OCI-M2 (cell line): Measurements from ENCODE around the gene FLNB.

Experiments
- DNase-seq: peaks from one replicate; lab custom pipeline; 2025; ENCODE audit not compliant: unreplicated experiment; lab: John Stamatoyannopoulos, UW

Gene FLNB

GRCh38 chr3:58177747-58178527 lies 169.7 kb downstream of the FLNB start:
- no peak for DNase-seq

DNA sequence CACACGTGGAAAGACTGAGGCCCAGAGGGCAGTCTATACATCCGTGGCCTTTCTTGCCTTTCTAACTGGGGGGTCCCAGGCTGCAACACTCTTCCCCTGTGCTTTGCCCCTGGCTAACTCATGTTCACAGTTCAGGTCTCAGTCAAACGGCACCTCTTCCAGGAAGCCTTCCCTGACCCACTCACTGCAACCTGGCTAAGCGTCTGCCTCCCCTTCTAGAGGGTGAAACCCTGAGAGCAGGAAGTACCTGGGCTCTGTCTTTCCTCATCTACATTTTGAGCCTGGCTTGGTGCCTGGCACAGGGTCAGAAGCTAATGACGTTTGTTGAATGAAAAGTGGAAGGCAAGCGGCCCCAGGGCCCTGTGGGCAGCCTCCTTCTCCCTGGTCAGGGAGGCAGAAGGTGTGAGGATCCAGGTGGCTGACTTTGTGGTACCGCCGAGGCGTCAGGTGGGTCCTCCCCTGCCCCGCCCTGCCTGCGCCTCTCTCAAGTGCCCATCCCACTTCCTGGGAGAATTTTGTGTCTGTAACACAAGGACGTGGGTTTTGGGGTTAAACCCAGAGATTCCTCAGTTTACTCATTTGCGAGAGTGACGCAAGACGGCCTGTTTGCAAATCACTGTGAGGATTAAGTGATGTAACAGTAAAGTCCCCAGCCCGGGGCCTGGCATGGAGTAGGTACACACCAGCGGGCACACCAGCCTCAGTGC lies 170.5 kb downstream of the FLNB start:
- no peak for DNase-seq

DNA sequence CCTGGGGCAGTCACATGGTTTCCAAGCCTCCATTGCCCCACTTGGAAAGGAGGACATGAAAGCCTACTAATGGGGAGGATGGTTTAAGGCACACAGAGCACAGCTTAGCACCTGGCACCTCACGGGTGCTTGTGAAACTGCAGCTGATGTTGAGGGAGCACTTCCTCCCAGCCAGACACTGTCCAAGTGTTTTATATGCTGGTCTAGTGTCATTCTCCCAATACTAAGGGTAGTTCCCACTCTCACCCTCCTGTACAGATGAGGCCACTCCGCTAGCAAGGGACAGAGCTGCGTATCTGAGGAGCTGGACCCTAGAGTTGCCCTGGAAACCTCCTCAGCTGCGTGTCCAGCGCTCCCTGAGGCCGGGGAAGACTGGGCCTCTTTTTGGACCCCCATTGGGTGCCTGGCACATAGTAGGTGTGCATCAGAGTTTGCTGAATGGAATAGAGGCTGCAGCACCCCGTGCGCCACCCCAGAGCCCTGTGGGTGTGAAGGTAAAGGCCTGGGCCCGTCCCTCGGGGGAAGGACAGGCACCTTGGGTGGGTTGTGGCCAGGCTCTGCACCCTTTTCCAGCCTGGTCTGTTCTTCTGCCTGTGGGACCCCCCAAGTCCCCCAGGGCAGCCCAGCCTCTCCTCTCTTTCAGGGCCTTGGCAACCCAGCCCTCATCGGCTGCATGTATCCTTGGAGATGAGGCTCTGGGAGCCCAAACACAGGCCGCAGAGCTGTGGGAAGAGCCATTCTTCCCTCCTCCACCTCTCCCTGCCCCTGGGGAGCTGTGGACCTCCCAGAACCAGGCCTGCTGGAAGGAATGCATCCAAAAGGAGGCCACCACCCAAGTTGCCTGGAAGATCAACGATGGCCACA lies 171.2 kb downstream of the FLNB start:
- DNase-seq = no peak

DNA sequence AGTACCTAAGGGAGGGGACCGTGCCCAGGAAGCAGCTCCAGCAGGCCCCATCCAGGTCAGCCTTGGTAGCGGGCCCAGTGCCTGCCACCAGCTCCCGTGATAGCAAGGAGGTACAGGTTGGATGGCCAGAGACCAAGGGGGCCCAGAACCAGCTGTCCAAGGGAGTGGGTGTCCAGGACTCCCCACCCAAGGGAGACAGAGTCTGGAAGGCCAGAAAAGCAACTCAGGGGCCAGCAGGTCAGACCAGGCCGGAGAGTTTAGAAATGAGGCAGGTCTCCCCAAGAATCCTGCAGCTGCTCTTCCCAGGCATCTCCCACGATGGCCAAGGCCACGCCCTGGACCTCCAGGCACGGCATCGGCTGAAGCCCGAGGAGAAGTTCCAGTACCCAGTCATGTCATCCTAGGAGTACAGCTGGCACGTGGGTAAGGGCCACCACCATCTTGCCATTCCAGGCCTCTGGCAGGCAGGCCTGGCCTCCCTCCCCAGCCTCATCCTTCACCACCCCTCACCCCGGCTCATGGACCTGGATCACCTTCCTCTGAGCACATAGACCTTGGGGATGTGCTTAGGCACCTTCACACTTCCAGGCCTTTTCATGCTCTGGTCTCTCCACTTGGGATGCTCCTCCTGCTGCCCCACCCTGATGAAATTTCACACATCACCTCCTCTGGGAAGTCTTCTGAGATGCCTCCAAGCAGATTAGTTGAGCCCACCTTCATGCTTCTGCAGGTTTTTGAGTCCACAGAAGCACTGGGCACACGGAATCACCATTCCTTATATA lies 172.1 kb downstream of the FLNB start:
- DNase-seq = no peak

DNA sequence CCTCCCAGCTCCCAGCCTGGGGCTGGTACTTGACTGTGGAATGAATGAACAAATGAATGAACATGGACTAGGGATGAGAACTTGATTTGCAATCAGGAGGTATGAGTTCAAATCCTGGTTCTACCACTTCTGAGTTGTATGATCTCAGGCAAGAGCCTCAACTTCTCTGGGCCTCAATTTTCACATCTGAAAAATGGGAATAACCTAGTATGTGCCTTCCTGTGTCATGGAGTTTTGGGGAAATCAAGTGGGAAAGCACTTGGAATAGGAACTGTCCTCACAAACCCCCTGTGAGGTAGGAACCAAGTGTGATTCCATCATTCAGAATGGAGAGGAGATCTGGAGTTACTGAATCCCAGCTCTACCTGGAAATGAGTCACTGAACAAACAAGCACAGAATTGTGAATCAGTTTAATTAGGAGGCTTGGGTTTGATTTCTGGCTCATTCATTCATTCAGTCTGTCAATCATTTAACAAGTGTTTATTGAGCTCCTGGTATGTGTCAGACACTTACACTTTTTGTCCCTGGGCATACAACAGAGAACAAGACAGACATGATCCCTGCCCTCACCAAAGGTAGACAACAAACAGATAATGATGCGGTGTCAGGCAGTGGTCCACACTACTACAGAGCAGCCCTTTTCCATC lies 172.8 kb downstream of the FLNB start:
- no peak for DNase-seq

- DNase-seq = no peak
Measured at GRCh38 chr3:58183221-58183620, 175.0 kb downstream of the FLNB start.

- no peak for DNase-seq
Measured at GRCh38 chr3:58183891-58184290, 175.7 kb downstream of the FLNB start.

- no peak for DNase-seq
Measured at GRCh38 chr3:58184309-58184981, 176.2 kb downstream of the FLNB start.

- DNase-seq = no peak
Measured at GRCh38 chr3:58184982-58185360, 176.7 kb downstream of the FLNB start.

GRCh38 chr3:58188173-58188564 lies 179.9 kb downstream of the FLNB start:
- no peak for DNase-seq

DNA sequence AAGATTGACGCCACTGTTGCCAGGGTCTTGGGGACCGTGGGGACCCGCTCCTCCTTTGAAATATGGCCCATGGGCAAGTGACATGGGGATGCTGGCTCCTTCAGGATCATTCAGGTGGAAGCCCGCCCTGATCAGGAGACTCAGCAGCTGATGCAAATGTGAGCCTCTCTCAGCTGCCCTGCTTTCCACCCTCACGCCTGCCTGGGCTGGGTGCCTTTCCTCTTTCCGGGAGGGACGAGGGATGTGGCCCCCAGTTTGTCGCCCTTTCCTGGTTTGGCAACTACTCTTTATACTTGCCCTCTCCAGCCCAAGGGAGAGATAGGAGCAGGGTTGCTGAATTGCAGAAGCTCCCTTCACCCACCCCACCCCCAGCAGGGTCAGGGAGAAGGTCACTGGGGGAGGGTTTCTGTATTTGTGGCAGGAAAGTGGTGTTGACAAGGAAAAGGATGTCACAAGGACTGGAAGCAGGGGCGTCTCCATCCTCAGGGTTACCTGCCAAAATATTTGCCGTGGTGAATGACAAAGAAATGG lies 180.8 kb downstream of the FLNB start:
- DNase-seq = no peak

DNA sequence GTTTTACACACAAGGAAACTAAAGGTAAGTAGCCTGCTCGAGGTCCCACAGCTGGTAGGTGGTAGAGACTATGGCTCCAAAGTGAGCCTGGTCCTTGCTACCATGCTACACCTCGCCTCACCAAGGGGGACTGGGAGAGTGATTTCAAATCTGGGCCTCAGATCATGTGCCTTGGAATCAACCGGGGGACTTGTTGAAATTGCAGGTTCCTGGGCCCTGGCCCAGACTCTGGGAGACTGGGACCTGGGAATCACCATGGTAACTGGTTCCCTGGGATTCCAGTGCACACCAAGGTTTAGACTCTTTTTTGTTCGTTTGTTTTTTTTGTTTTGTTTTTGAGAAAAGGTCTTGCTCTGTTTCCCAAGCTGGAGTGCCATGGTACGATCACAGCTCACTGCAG lies 181.5 kb downstream of the FLNB start:
- no peak for DNase-seq

DNA sequence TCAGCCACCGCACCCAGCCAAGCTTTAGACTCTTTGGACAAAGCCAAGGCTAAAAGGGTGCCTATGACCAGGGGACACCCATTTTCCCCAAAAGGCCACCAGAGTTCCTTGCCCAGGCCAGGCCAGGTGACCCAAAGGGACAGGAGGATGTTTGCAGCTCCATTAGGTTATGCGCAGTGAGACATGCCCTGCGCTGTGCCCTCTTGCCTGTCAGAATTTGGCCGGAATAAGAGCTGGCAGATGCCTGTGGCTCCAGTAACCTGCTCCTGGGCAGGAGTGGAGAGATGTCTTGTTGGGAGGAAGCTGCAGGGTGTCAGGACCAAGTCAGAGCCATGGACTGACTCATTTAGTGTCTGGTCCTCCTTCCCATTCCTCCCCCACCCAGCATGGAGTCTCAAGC lies 182.1 kb downstream of the FLNB start:
- no peak for DNase-seq

- DNase-seq = no peak
Measured at GRCh38 chr3:58190882-58191281, 182.7 kb downstream of the FLNB start.

DNA sequence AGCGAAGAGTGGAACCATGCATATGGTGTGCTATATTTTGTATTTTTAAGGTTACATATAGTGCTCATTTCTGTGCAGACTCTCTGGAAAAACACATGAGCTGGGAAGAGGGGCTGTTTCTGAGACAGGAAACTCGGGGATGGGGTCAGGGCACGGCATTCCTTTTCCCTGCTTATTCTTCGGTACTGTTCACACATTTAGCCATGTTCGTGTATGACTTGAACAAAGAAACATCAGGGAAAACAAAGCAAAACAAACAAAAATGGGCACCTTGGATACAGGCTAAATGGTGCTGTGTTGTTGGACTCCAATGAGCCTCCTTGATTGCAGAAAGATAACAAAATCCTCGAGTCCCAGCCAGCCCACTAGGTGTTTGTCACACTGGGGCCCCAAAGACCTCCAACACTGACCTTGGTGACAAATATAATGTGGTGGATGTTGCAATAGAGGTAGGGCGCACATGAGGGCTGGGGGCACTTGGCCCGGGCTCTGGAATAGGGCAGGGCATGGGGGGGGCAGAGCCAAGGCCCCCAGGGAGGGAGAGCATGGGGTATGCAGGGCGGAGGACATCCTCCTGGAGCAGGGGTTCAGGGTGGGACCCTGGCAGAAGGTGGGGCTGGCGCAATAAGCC lies 183.3 kb downstream of the FLNB start:
- DNase-seq = no peak

- DNase-seq = no peak
Measured at GRCh38 chr3:58192069-58192468, 183.8 kb downstream of the FLNB start.

GRCh38 chr3:58193682-58194407 lies 185.6 kb downstream of the FLNB start:
- no peak for DNase-seq

GRCh38 chr3:58197588-58197987 lies 189.4 kb downstream of the FLNB start:
- no peak for DNase-seq

- DNase-seq = no peak
Measured at GRCh38 chr3:58198362-58198761, 190.1 kb downstream of the FLNB start.
